HG02943 (cell line): Measurements from ENCODE around the gene DDX51.

Experiments
- ATAC-seq: cut with Tn5 transposase; IDR thresholded peaks from one replicate; pipeline ENCODE4 v1.9.1; 2021; ENCODE audit warnings: mild to moderate bottlenecking, low read depth, moderate library complexity; ENCODE audit not compliant: unreplicated experiment

The DDX51 gene

GRCh38 chr12:132099739-132100138 lies 44.4 kb downstream of the DDX51 start:
- ATAC-seq: no peak

DNA sequence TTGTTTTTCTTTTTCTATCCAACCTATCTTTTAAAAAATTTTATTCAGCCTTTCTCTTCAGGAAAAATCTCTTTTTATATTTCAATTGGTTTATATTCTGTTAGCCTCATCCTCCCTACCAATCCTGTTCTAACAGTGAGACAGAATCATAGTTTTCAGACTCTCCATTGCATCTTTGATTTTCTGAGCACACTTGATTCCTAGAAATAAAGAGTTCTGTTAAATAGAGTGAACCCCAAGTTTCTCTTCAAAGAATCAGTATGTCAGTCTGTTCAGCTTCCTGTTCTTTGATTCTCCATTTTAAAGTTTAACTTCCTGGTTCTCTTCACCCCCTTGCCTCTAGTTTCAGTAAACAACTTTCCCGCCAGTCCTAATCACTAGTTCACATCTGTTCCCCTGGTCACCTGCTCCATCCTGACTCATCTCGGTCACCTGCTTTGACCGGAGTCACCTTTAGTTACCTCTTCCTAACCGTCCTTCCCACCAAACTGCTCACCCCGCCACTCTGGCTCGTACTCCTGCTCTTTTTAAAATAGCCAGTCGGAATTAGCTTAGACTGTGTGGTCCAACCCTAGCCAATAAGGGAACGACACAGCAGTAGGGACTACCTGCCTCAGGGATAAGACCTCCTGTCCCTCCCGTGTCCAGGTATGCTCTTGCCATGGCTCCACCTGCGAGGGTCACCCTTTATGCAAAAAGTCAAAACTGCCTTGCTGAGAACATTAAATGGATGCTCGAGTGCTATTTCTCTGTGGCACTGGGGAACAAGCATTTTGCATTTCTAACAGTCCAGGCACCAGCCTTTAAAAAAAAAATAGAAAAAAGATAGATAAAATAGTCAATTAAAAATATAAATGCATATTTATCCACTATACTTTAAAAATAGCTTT lies 48.4 kb downstream of the DDX51 start:
- ATAC-seq: no peak

DNA sequence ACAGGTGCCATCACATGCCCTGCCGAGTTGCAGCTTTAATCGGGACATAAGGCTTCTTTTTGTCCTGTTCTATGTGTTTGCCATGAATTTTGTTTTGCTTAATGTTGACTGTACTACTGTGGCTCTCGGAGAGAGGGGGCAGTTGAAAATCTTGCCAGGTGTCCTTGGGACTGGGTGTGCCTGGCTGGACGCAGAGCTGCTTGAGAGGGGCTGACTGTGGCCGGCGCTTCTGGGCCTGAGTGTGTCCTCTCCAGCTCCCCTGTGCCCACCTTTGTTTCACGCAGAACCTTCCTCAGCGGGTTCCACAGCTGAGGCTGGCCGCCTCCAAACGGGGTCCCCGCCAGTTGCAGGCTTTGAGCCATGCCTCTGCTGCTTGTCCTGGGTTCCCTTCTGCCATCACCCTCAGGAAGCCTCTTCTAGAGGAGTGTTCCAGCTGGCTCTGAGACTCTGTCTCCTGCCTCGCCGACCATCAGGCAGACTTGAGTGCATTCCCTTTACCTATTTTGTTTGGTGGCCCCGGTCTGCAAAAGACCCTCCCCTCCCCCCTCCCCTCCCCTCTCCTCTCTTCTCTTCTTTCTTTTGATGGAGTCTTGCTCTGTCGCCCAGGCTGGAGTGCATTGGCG lies 49.7 kb downstream of the DDX51 start:
- no peak for ATAC-seq

DNA sequence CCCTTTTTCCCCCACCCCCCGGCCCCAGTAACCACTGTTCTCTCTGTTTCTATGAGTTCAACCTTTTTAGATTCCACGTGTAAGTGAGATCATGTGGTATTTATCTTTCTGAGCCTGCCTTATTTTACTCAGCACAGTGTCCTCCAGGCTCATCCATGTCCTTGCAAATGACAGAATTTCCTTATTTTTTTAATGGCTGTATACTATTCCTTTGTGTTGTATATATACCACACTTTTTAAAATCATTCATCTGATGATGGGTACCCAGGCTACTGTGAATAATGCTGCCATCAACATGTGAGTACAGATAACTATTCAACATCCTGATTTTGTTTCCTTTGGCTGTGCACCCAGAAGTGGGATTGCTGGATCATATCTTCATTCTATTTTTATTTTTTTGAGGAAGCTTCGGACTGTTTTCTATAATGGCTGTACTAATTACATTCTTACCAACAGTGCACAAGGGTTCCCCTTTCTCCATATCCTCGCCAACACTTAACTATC lies 54.7 kb downstream of the DDX51 start:
- ATAC-seq: no peak
